Adrenal gland (tissue), 12 donors: ENCODE results near the gene PITX2. TPM values are rescaled to one million over a fixed set of nuclear protein-coding genes. Genes with fewer than 3 reads are reported as not detected.

Experiments
- DNase-seq, 7 donors: peaks; one replicate each; pipeline ENCODE4 v3.0.0-alpha.2; 2019 to 2020
- H3K27ac ChIP-seq, 5 donors: fragments of 200-600 bp; sonication (generic) in 4 of 5; 1 replicate in 3 of 5; 2 replicates in 2 of 5; pipeline versions ENCODE4 v1.5.1 to v1.8.0; 2016 to 2020; ENCODE audit warnings: mild to moderate bottlenecking in 1 of 5
- H3K27me3 ChIP-seq: fragments of 200-600 bp; 2 replicates; pipeline ENCODE4 v1.8.0; 2021
- H3K36me3 ChIP-seq, 2 donors: fragments of 200-600 bp; replicated peaks in 1 of 2; 1 replicate in 1 of 2; 2 replicates in 1 of 2; pipeline versions ENCODE4 v1.5.1 to v1.8.0; 2018 to 2022
- H3K4me1 ChIP-seq, 2 donors: fragments of 200-600 bp; replicated peaks in 1 of 2; 1 replicate in 1 of 2; 2 replicates in 1 of 2; pipeline versions ENCODE4 v1.5.1 to v1.8.0; 2018 to 2021
- H3K4me3 ChIP-seq, 4 donors: fragments of 200-600 bp; sonication (generic) in 3 of 4; one replicate each; pipeline ENCODE4 v1.5.1; 2016 to 2018
- H3K9me3 ChIP-seq, 3 donors: fragments of 200-600 bp; sonication (generic) in 1 of 3; replicated peaks in 1 of 3; 1 replicate in 2 of 3; 2 replicates in 1 of 3; pipeline versions ENCODE4 v1.5.1 to v1.8.0; 2016 to 2021
- POLR2A ChIP-seq, 2 donors: fragments of 450-650 bp; IDR thresholded peaks; one replicate each; pipeline ENCODE4 v1.6.1; 2017; ENCODE audit warnings: antibody characterized with exemption in 2 of 2, mild to moderate bottlenecking in 2 of 2, moderate library complexity in 1 of 2
- WGBS, 4 donors: extraction: QIAGEN DNeasy Blood & Tissue Kit in 2 of 4; methylation state at CpG; one replicate each; pipeline versions ENCODE4 v1.1.5 to v1.1.7; 2013 to 2017; 5-methylcytosine and 5-hydroxymethylcytosine counted together
- intact Hi-C, 2 donors: fragments of 100-400 bp; cut with DNase I; formaldehyde crosslinking; loops; one replicate each; pipeline versions ENCODE4 v1.14.1 to v1.15.0; 2022 to 2023
- polyA plus RNA-seq, 3 donors: library from polyadenylated mRNA; stranded (reverse); fragments of 200-250 nt in 2 of 3; fragments of 350-450 nt in 1 of 3; fragmentation: Illumina TruSeq in 1 of 3; extraction: RNeasy Lipid Tissue Mini Kit (QIAGEN cat#74804) in 1 of 3; gene quantifications; one replicate each; pipeline ENCODE4 v1.2.3, GENCODE V29; 2013 to 2014
- total RNA-seq, 9 donors: library from RNA; depleted of rRNA in 4 of 9; stranded (reverse); fragments of >200 nt in 4 of 9; fragments of 120-200 nt in 1 of 9; fragmentation: NEBNext Ultra II Directional in 1 of 9; extraction: Animal tissue kit (Norgen Biotek cat#: 25700) in 1 of 9; gene quantifications; one replicate each; pipeline versions ENCODE4 v1.1.0 to v1.2.4, GENCODE V29; 2013 to 2023
- TF ChIP-seq, protein P1 (sequence below), 6 experiments: fragments of 450-650 bp in 4 of 6; fragments of 200-600 bp in 2 of 6; sonication (generic) in 1 of 6; IDR thresholded peaks; 1 replicate in 5 of 6; 2 replicates in 1 of 6; pipeline versions ENCODE4 v1.5.1 to v1.8.0; 2016 to 2021; ENCODE audit warnings: antibody characterized with exemption in 6 of 6, mild to moderate bottlenecking in 2 of 6, moderate library complexity in 1 of 6
- donor health status: healthy with polysubstance abuse.
- donor health status: Bipolar disorder and iron deficiency.
- donor health status: DM: yes; HTN: yes; CAD: no.
- donor health status: DM: no; HTN: no; CAD: no.
- donor health status: DM: no; HTN: no; CAD: no.
- donor health status: DM: yes; HTN: yes; CAD: no.

Gene PITX2
- total and polyA plus RNA-seq, 12 donors, result 0.22 TPM; not detected in 11

DNA sequence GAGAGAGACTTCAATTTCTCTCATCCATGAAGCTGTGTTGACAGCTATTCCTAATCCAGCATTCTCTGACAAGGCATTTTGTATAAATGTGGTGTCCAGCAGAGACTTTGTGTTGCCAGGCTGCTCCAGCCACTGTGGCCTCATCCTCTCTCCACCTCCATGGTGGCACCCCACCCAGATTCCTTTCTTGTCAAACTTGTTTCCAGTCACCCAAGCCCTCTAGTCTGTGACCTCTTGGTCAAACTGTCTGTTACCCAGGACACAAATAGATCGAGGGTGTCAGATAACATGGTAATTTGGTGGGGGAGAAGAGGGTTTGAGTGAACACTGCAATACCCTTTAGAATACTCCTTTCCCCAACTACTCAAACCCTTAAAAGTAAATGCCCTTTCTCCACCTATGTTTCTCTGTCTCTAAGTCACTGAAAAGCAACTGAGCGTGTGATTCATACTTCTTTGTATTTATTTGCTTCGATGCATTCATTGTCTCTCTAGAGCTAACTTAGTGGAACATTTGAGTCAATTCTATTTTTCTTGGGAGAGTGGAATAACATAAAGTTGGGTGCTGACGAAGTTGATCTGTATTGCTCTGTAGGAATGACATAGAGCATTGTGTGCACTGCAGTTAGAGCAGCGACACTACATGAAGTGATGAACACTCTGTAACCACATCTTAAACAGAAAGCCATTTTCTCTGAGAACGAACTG is 13.7 kb downstream of the PITX2 start:
- H3K27me3 ChIP-seq, result peaks cover 43% of the 10 kb centered on the region

DNA sequence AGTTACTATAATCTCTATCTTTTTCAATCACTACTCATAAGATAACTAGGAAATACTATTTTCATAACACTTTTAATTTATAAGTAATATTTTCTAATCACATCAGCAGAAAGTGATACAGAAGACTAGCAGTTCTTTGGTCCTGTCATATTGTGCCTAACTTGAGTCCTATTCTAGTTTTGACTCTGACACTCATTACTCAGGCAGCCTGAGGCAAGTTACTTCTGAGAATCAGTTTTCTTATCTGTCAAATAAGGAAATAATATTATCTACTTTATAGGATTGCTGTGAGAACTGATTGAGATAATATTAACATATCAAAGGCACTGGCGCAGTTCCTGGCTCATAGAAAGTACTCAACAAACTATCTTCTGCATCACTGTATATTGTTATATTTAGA is 17.8 kb downstream of the PITX2 start:
- Histone ChIP-seq H3K27ac (no peak overlapping the region), H3K4me3 (no peak overlapping the region), H3K4me1 (no peaks in the 10 kb centered on the region), H3K9me3 (no peaks in the 10 kb centered on the region), H3K36me3 (no peaks in the 10 kb centered on the region), H3K27me3 (peaks cover 3% of the 10 kb centered on the region)
- no peak for DNase-seq
- no peak for TF ChIP-seq POLR2A (IDR thresholded peaks at IDR 0.05)
- TF ChIP-seq, protein P1, sequence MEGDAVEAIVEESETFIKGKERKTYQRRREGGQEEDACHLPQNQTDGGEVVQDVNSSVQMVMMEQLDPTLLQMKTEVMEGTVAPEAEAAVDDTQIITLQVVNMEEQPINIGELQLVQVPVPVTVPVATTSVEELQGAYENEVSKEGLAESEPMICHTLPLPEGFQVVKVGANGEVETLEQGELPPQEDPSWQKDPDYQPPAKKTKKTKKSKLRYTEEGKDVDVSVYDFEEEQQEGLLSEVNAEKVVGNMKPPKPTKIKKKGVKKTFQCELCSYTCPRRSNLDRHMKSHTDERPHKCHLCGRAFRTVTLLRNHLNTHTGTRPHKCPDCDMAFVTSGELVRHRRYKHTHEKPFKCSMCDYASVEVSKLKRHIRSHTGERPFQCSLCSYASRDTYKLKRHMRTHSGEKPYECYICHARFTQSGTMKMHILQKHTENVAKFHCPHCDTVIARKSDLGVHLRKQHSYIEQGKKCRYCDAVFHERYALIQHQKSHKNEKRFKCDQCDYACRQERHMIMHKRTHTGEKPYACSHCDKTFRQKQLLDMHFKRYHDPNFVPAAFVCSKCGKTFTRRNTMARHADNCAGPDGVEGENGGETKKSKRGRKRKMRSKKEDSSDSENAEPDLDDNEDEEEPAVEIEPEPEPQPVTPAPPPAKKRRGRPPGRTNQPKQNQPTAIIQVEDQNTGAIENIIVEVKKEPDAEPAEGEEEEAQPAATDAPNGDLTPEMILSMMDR (IDR thresholded peaks at IDR 0.05), result no peak
- intact Hi-C loops, result no loop called here
- 81 to 94% (median 93%) methylated on average over 1 of the region's 1 CpG for WGBS, 4 donors

More for the DNA sequence above, 13.7 kb downstream of the PITX2 start:
- Histone ChIP-seq H3K4me3 (no peak overlapping the region), H3K27ac (no peak overlapping the region), H3K9me3 (no peaks in the 10 kb centered on the region), H3K4me1 (no peaks in the 10 kb centered on the region), H3K36me3 (no peaks in the 10 kb centered on the region)
- intact Hi-C loops, result no loop called here
- DNase-seq, result no peak
- TF ChIP-seq, protein P1 (IDR thresholded peaks at IDR 0.05), result no peak
- TF ChIP-seq POLR2A (IDR thresholded peaks at IDR 0.05), result no peak
- 20 to 26% (median 22%) methylated on average over 6 of the region's 6 CpGs for WGBS, 4 donors

DNA sequence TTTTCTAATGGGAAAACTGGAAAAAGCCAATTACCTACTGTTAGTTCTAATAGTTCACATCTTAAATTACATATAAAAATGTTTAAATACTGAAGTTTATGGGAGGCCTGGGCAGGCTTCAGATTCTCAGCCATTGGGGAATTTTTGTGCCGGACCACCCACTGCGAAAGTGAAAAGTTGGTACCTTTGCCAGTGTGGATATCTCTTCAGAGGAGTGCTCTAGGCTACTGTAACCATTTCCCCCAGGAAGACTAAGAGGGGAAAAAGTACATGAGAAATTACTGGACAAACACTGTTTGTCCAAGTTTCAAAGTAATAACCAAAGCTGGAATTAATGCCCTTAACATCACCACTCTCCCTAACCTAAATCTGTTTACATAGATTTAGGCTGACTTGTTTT is 20.8 kb downstream of the PITX2 start:
- H3K27me3 ChIP-seq, result no peaks in the 10 kb centered on the region
- no peaks in the 10 kb centered on the region for H3K9me3 ChIP-seq
- H3K4me1 ChIP-seq, result no peaks in the 10 kb centered on the region
- no peak overlapping the region for H3K27ac ChIP-seq
- no peak overlapping the region for H3K4me3 ChIP-seq
- intact Hi-C loops, result no loop called here
- 85 to 95% (median 88%) methylated on average over 2 of the region's 2 CpGs for WGBS, 4 donors
- TF ChIP-seq POLR2A (IDR thresholded peaks at IDR 0.05), result no peak
- TF ChIP-seq, protein P1 (IDR thresholded peaks at IDR 0.05), result no peak
- H3K36me3 ChIP-seq, result no peaks in the 10 kb centered on the region
- no peak for DNase-seq

DNA sequence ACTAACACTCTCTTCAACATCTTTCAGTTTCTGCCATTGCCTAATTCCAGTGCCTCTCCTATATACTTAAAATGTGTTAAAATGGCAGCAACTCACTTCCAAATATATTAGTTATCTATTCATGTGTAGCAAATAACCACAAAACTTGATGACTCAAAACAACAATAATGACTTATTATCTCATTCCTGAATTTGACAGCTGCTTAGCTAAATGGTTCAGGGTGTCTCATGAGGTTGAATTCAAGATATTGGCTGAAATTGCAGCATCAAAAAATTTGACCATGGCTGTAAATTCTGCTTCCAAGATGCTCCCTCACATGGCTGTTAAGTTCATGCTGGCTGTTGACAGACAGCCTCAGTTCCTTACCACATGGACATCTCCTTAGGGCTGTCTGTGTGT is 25.3 kb downstream of the PITX2 start:
- Histone ChIP-seq H3K4me3 (no peak overlapping the region), H3K4me1 (no peaks in the 10 kb centered on the region), H3K9me3 (no peaks in the 10 kb centered on the region), H3K27ac (no peak overlapping the region), H3K36me3 (no peaks in the 10 kb centered on the region), H3K27me3 (no peaks in the 10 kb centered on the region)
- TF ChIP-seq, protein P1 (IDR thresholded peaks at IDR 0.05), result no peak
- no peak for TF ChIP-seq POLR2A (IDR thresholded peaks at IDR 0.05)
- intact Hi-C loops, result no loop called here
- DNase-seq, result no peak
